ENCODE measurements around the gene TTC3. TPM values are rescaled to one million over a fixed set of nuclear protein-coding genes. Genes with fewer than 3 reads are reported as not detected.

The TTC3 gene
- total RNA-seq, 4 donors from 2014 or later, result 97.5 to 226 (median 144) TPM

- no peak overlapping the region for H3K4me3 ChIP-seq
- peaks cover 0 to 14% (median 0%) of the 10 kb centered on the region in 4 donors for H3K4me1 ChIP-seq
- TF ChIP-seq CTCF (IDR thresholded peaks at IDR 0.05), result no peak
- no peak for TF ChIP-seq POLR2A (IDR thresholded peaks at IDR 0.05)
- no peaks in the 10 kb centered on the region for H3K27me3 ChIP-seq
- no peak for DNase-seq
- no peak overlapping the region for H3K27ac ChIP-seq
- H3K9me3 ChIP-seq, result no peaks in the 10 kb centered on the region
- H3K36me3 ChIP-seq, result peaks cover 0 to under 1% (median 0%) of the 10 kb centered on the region in 3 donors
Observed at GRCh38 chr21:37082856-37083528, 9.9 kb downstream of the TTC3 start.

DNA sequence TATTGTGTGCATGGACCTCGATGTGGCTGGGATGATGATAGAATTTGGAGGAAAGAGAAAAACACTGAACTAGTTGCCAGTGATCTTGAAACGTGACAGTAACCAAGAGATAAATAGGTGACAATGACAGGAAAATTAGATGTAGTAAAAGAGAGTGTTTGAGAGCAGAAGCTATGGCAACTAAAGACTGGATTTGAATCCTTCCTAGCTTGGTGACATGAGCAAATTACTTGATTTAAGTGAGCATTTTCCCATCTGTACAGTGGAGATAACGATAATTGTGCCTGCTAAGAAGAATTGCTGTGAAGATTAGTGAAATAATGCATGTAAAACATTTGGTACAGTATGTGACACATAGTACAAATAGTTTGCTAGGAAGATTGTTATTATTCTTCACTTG is 12.7 kb downstream of the TTC3 start:
- peaks cover 0 to 6% (median 0%) of the 10 kb centered on the region in 3 donors for H3K36me3 ChIP-seq
- H3K27ac ChIP-seq, result no peak overlapping the region
- no peak overlapping the region for H3K4me3 ChIP-seq
- no peak for DNase-seq
- H3K27me3 ChIP-seq, result no peaks in the 10 kb centered on the region
- peaks cover 0 to 14% (median 0%) of the 10 kb centered on the region in 4 donors for H3K4me1 ChIP-seq
- H3K9me3 ChIP-seq, result no peaks in the 10 kb centered on the region
- no peak for TF ChIP-seq CTCF (IDR thresholded peaks at IDR 0.05)
- TF ChIP-seq POLR2A (IDR thresholded peaks at IDR 0.05), result no peak

DNA sequence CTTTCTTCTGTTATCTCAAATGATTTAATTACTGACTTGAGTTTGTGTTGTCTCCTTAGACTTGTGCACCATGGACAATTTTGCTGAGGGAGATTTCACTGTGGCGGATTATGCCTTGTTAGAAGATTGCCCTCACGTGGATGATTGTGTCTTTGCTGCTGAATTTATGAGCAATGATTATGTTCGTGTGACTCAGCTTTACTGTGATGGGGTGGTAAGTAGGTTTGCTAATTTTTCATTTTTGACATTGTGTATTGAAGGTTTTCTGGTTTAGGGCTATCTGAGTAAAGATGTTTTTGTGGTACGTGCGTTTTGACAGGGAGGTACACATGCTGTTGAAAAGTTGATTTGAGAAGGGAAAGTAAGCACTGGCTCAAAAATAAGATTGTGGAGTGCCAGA is 14.1 kb downstream of the TTC3 start:
- Histone ChIP-seq H3K4me3 (no peak overlapping the region), H3K4me1 (peaks cover 0 to 14% (median 0%) of the 10 kb centered on the region in 4 donors), H3K27me3 (no peaks in the 10 kb centered on the region), H3K36me3 (peaks cover 0 to 6% (median 0%) of the 10 kb centered on the region in 3 donors), H3K9me3 (no peaks in the 10 kb centered on the region), H3K27ac (no peak overlapping the region)
- TF ChIP-seq CTCF (IDR thresholded peaks at IDR 0.05), result peak in 3 of 6 experiments; percentile 45 to 49 (median 47)
- TF ChIP-seq POLR2A (IDR thresholded peaks at IDR 0.05), result no peak
- no peak for DNase-seq

GRCh38 chr21:37088186-37088735 is 15.2 kb downstream of the TTC3 start:
- no peak for DNase-seq
- H3K4me3 ChIP-seq, result no peak overlapping the region
- no peak overlapping the region for H3K27ac ChIP-seq
- no peak for TF ChIP-seq CTCF (IDR thresholded peaks at IDR 0.05)
- no peak for TF ChIP-seq POLR2A (IDR thresholded peaks at IDR 0.05)
- H3K27me3 ChIP-seq, result no peaks in the 10 kb centered on the region
- peaks cover 0 to 6% (median 0%) of the 10 kb centered on the region in 3 donors for H3K36me3 ChIP-seq
- no peaks in the 10 kb centered on the region for H3K9me3 ChIP-seq
- H3K4me1 ChIP-seq, result peaks cover 0 to 9% (median 0%) of the 10 kb centered on the region in 4 donors

GRCh38 chr21:37093977-37094376 is 20.9 kb downstream of the TTC3 start:
- no peak for DNase-seq
- no peak overlapping the region for H3K4me3 ChIP-seq
- H3K36me3 ChIP-seq, result peaks cover 0 to 31% (median 0%) of the 10 kb centered on the region in 3 donors
- no peaks in the 10 kb centered on the region for H3K9me3 ChIP-seq
- no peaks in the 10 kb centered on the region for H3K27me3 ChIP-seq
- H3K27ac ChIP-seq, result no peak overlapping the region
- no peak for TF ChIP-seq POLR2A (IDR thresholded peaks at IDR 0.05)
- TF ChIP-seq CTCF (IDR thresholded peaks at IDR 0.05), result no peak
- no peaks in the 10 kb centered on the region for H3K4me1 ChIP-seq
